ENCODE data around the gene KIRREL3.
"Not testable (repeated sequence)": the region's sequence is repeated elsewhere in the genome, so short reads cannot be mapped to it uniquely, and the experiment has no call there.

The KIRREL3 gene

DNA sequence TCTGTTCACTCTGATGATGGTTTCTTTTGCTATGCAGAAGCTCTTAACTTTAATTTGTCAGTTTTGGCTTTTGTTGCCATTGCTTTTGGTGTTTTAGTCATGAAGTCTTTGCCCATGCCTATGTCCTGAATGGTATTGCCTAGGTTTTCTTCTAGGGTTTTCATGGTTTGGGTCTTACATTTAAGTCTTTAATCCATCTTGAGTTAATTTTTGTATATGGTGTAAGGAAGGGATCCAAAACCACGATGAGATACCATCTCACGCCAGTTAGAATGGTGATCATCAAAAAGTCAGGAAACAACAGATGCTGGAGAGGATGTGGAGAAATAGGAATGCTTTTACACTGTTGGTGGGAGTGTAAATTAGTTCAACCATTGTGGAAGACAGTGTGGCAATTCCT, 48.0 kb downstream of the KIRREL3 start:
- not testable (repeated sequence) for DNase-seq

DNA sequence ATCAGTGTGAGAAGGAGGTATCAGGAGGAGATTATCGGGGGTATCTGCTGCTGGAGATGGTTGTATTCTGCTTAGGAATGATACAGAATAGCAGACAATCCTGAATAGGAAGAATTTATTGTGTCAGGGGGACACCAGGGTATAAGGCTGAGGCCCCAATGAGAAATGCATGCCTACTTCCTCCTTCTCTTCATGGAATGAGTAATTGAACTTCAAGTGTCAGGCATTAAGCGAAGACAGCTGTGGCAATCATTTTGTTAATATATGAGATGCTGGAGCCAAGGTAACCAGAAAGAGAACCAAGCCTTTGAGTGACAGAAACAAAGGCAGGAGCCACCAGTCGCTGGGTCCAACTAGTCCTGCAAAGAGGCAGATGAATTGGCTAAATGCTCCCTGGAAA, 49.1 kb downstream of the KIRREL3 start:
- no peak for DNase-seq

DNA sequence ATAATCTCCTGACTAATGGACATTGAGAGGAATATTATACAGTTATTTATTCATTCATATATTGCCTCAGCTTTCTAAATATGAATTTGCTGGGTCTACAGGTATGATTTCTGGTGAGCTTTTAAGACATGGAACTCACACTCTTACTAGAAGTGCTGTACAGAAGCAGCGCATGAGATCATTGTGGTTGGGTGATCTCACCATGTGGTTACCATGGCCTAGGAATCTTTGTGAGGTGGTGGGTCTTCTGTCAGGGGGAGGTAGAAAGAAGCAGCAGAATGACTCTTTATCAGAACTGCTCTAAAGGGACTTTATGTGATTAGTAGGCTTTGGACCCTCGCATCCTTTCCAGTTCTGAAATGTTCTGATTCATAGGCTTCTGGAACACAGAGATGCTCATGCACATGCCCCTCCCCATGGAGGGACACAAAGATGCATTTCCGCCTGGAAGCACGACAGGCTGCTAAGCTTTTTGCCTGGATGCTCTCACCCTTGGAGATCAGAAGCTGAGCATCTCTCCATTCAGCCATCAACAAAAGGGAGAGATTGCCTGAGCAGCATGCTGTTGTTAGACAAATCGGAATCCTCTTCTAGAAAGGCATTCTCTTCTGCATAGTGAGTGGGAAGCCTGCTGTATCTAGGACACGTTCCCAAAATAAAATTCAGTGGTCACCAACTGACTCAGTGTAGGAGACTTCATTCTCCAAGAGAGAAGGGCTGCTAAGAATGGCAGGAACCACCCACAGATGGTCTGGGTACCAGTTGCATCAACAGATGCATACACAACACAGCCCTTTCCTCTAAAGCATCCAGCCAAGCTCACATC, 51.3 kb downstream of the KIRREL3 start:
- DNase-seq: peak; percentile 79

DNA sequence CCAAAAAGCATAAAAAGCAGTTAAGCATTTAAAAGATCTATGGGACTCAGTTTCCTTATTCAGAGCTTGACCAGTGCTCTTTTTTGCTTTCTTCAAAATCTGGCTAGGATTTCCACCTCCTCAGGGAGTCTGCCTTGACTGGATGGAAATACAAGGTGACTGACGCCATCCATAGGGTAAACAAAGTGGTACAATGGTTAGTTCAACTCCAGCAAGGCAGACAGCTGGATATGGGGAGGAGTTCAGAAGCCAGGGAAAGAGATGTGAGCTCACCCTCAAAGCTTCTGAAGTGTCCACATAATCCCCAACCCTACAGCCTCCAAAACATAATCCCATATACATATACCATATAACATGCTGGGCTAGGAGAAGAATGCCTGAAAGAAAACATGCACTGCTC, 52.0 kb downstream of the KIRREL3 start:
- DNase-seq: peak; percentile 27

DNA sequence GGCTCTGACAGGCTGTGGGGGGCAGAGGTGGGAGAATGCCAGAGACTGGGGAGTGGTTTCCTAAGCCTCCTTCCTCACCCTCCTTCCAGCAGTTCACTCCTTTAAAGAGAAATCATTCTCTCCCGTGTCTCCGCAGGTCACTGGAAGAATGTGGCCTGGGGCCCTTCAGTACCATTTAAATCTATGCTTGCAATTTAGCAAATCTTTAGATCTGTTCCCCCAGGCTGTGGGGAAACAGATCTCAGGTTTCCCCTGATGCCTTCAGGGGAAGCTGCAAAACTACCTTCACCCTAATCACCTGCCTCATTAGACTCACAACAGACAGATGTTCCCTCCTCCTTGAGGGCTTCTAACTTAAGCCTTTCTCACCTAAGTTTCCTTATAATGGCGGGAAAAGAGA, 55.3 kb downstream of the KIRREL3 start:
- no peak for DNase-seq

DNA sequence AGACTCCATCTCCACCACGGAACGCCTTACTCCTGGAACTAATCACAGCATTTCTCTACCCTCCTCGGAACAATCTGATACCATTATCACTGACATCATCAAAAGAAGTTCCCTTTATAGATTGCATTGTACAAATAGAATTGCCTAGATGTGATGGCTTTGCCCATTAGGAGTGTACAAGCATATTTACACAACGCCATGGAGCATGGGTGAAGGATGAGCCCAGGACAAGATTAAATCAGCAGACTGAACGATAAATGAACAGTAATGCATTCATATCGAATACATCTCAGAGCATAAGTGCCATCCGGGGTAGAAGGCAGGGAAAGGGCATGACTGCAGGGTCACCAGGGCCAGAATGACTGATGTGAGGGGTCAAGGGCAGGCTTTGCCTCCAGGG, 57.3 kb downstream of the KIRREL3 start:
- no peak for DNase-seq

DNA sequence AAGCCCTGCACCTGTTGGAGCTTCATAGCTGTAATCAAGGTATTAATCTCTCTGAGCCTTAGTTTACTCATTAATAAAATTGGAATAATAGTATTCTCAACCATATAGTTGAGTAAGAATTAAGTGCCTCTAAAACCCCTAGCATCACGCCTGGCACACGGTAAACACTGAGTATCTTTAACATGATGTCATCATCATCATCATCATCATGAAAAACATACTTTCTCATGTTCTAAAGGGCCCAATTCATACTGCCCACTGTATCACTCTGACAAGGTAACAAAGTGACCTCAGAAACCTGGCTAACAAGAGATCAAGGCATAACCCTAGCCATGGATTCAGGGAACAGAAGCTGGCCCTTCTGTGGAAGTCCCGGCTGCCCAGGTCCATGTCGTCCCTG, 58.4 kb downstream of the KIRREL3 start:
- no peak for DNase-seq

DNA sequence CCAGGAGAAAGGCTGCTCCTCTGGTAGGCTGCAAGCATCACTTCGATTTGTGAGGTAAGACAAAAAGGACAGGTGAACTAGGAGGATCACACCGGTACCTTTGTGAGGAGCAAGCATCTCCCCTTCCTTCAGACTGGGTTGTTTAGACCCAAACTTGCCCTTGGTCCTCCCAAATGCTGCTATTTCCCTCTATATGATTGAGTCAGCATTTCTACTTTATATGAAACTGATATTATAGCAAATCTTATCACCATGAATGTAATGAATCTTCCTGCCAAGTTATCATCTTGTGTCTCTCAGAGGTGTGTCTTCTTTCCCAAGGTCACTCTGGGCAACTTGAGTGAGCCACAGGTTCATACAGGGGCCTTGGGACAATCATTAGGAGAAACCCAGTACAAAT, 61.0 kb downstream of the KIRREL3 start:
- DNase-seq: no peak

DNA sequence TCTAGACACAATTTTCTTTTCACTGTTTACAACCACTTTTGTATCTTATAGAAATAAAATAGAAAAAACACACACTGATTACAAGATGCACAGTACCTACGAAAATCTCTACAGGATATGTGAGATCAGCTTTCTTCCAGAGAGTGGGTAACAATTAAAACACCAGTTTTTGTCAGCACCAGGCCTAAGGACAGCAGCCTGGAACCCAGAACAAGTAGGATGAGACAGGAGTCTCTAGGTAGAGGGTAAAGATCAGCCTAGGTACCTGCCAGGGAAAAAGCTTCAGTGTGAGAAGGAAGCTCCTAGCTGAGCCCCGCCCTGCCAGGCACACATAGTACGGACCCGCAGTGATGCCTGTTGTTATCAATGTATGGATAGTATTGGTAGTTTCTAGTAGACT, 61.9 kb downstream of the KIRREL3 start:
- DNase-seq: no peak

DNA sequence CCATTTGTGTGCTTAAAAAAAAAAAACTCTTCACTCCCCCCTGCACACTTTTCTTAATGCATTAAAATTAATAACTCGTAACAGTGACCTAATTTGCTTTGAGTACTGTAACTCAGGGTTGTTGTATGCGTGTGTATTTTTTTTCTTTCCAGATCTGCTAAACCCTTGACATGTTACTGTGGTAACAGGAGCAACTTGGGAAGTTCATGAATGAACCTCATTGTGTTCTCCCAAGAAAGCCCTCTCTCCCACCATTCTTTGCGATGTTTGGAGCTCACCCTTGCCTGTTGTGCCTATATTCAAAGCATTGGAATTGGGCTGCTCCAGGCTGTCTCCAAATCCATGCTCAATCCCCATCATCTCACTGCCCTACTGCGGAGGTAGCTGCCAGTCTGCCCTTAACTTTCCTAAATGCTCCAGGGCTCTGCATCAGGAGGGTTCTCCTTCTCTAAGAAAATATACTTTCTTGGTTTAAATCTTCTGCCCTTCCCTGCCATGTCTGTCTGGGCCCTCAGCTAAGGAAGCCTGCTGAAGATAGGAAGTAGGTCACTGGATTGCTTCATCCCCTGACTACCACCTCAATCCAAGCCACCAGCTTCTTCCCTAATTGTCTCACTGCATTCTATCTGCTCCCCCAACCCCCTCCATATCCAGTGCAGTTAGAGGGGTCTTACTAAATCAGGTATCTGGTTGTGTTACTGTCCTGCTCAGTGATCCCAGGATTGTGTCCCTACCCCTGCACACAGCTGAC, 70.3 kb downstream of the KIRREL3 start:
- no peak for DNase-seq

DNA sequence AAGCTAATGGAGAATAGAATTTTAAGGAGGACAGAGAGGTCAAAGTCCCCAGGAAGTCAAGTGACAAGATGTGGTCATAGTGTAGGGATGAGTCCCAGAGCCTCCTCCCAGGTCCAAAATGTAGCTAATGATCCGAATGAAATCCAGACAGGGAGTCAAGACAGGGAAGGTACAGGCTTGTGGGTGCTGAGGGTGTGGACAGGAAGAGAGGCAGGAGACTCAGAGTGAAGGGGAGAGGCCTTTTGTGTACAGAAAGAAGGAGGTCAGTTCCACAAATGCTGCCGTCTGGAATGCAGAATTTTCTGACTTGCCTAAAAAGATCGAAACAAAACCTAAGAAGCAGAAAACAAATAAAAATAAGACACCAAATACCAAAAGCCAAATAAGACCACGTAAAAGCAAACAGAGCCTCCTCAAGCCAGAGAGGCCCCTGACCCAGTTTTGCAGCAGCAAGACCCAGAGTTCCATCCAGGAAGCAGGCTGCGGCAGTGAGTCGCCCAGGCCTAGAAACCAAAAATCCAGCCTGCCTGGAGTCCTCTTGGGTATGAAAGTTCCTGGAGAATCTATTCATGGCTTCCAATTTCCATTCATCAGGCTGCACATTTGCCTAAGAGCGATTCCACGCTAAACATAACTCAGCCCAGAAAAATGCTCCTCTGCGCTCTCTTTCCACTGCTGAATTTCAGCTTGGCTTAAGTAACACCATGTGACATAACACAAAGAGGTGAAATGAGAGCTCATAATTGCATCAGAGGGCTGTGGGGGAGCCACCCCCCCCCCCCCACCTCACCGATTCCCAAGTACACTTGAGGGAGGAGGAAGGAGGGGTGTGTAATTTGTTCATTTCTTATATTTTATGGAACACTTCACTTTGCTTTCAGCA, 71.2 kb downstream of the KIRREL3 start:
- DNase-seq: peak; percentile 91

DNA sequence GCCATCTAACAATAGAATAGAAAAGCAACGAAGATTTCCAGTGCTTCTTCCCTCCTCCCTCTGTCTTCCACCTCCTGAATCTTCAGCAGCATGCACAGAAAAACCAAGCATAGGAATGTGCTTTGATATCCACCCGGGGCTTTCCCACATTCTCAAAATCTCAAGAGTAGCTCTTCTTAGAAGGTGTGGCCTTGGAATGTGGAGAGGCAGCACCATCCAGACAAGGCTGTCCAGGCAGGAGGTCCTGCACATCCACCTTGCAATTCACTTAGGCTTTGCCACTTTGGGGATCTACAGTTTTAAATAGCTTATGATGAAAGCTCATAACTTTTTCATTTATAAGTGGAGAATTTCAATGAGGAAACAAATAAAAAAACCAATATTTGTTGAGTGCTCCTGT, 72.9 kb downstream of the KIRREL3 start:
- DNase-seq: peak; percentile 46

DNA sequence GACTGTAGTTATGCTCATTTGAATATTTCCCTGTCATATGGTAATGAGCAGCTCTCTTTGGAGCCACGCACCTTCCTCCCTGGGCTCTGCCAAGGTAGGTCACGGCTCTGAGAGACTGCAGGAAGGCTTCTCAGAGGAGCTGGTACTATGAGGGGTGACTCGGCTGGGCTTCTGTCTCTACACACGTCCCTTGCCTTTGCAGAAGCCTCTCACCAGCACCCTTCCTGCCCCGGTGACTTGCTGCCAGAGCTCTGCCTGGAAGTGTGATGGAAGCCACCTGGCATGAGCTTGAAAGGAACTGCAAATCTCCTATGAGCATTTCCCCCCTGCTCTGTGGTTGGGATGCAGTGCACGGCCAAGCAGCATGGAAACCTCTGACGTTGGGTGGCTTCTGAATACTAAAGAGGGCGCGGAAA, 74.2 kb downstream of the KIRREL3 start:
- no peak for DNase-seq

DNA sequence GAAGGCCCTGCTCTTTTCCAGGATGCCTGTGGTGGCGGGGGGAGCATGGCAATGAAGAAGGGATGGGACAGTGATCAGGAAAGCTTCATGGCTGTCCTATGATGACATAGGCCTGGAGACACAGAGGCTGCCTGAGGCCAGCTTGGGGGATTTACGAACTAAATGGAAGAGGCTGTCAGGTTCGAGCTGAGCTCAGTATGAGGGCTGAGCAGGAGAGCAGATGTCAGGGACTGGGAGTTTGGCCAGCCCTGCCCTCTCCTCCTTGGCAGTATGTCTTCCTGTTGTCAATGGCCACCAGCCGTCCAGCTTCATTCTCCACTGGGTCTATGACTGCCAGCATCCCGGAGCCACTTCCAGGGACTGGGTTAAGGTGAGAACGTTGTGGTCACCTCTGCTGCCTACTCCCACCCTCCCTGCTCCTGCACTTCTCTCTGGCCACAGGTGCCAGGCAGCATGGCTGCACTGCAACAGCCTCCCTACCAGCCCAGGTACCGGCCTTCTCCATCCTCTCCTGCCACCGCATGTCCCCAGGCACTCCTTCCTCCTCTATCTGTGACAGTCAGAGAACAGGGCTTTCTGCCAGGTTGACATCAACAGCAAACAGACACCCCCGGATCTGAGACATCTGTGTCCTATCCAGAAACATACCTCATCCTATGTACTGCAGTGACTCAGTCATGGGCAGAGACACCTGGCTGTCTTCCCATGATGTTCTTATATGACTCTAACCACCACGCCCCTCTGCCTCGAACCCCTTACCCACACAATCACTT, 75.1 kb downstream of the KIRREL3 start:
- no peak for DNase-seq

DNA sequence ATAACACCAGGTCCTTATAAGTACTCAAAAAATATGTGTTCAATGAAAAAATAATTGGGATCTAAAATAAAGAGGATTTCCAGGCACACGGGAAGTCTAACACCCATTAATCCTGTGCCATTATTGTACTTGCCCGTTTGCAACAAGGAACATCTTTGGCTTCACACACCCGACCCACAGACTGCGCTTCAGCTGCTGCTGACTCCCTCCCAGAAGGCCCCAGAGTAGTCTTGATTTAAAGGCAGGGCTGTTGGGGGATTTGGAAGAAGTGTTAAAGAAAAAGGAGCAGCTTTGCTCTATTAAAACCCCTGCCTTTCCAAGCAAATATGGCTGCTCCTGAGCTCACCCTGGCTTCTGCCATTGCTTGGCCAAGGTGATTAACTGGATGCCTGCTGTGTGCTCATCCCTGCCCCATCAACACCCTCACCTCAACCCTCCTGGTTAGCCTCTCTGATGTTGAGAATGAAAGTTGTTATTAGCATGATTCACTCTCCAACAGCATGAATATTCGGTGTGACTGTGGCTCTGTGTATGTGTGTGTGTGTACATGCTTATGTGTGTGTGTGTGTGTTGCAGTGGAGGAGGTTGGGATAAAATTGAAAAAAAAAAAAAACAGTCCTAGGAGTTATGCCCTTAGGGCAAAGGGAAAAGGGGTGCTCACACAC, 76.1 kb downstream of the KIRREL3 start:
- DNase-seq: no peak

DNA sequence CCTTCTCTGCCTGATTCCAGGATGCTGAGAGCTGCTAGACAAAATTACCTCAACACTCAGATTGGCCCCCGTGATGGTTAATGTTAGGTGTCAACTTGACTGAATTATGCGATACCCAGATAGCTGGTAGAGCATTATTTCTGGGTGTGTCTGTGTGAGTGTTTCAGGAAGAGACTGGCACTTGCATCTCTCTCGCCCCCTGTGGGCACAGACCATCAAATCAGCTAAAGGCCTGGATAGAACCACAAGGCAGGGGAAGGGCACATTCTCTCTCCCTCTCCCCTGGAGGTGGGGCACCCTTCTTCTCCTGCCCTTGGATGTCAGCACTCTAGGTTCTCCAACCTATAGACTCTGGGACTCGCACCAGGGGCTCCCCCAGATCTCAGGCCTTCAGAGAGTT, 79.7 kb downstream of the KIRREL3 start:
- no peak for DNase-seq

DNA sequence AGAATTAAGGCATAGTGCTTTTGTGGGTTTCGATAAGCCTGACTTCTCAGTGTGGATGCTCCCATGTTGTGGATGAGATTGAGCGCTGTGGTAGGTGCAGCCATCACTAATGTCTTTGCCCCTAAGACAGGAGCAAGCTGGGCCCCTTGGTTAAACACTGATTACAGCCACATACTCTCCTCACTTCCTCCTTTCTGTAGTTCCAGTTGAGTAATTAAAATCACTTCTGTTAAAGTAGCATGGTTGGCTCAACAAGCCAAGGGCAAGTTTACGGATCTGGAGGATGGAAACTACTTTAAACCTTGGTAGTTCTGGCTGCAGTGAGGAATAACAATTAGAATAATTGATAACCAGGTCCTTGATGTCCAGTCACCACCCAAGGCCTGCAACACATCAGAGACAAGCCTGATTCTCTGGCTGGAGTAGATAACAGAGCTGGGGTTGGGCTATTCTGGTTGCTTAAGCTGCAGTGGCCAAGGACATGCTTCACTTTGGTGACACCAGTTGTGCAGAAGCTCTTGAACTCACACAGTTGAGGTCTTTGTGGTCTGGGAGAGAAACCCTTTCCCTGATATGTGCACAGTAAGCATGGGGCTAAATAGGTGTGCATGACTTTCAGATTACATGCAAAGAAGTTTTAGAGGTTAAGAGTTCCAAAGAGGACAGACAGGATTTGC, 81.3 kb downstream of the KIRREL3 start:
- no peak for DNase-seq

DNA sequence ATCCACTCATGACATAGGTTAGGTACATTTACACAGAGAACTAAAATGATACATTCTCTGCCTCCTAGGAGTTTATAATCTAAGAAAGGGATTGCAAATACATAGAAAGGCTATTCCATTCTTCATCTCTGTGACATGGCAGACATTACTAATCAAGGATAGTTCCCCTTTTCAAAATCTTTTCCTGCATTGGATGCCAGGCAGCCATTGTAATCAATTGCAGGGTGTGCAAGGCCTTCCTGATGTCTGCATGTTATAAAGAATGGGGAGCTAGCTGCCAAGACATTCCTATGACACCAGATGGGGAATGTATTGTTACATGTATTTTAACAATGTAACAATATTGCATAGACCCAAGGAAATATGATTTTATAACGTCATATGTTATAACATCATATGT, 82.0 kb downstream of the KIRREL3 start:
- DNase-seq: peak; percentile 62

DNA sequence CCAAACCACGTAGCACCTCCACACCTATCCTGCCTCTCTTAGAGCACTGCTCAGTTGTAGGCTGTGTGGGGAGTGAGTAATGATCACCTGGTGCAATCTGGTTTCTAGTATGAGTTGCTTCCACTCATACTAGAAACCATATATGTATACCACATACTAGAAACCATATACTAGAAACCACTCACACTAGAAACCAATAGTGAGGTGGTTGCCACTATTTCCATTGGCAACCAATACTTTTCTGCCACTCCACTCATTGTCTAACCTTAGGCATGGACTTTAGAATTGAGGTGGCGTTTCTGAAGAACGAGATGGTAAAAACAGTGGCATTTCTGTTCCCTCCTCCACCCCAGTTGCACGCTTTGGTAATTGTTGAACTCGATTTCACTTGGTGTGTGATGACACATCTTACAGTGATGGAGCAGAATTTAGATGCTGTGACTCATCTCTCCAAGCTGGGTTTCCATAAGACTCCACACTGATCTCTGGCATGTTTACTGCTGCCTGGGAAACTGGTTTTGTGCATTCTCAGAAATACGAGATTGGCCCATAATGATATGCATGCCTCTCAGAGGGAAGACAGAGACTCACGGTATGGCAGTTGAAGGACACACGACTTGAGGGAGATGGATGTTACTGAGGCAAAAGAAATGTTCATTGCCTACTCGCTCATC, 82.9 kb downstream of the KIRREL3 start:
- DNase-seq: peak; percentile 99

DNA sequence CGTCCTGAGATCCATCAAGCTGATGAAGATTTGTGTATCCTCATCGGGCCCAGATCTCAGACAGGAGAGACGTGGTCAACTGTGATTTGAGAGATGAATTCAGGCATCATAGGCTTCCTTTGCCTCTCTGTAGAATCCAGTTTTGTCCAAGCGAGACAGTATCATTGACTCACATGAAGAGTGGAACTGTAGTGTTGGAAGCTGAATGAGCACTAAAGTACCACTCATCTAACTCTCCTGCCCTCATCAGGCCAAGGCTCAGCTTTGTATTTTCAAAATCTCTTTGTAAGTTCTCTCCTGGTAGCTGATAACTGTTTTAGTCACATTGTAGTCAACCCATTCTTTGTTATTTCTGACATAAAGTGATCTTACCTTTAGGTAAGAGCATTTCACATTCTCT, 85.1 kb downstream of the KIRREL3 start:
- DNase-seq: no peak

DNA sequence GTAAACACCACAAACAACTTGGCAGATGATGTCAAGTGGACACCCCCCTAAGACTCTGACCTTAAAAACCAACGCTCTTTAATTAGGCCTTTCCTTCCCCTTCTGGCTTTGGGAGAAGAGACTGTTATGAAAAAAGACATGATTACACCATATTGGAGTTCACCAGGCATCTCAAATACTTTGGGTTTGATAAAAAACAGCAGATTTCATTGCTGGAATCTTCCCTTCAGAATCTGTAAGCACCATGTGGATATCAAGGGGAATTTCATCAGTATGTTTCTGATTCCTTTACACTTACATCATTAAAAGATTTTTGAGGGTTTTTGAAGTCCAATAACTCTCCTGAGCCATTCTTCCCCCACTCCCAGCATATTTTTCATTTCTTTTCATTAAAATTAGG, 85.6 kb downstream of the KIRREL3 start:
- peak; percentile 81 for DNase-seq
